H9 (cell line): ENCODE data around the gene TATDN2. TPM values are rescaled to one million over a fixed set of nuclear protein-coding genes. Genes with fewer than 3 reads are reported as not detected.
"Not testable (repeated sequence)": the region's sequence is repeated elsewhere in the genome, so short reads cannot be mapped to it uniquely, and the experiment has no call there.

Experiments
- DNase-seq: peaks from one replicate; pipeline ENCODE4 v3.0.0-alpha.2; 2017
- H2AFZ ChIP-seq: one replicate; pipeline ENCODE4 v1.6.1; 2013; ENCODE audit warnings: mild to moderate bottlenecking, low read length, control low read depth, moderate library complexity
- H2AK5ac ChIP-seq: 2 replicates; pipeline ENCODE4 v1.6.1; 2013; ENCODE audit warnings: low read length, control low read depth, mixed read lengths; ENCODE audit not compliant: insufficient read length
- H2BK120ac ChIP-seq: one replicate; pipeline ENCODE4 v1.6.1; 2013; ENCODE audit warnings: low read depth, mild to moderate bottlenecking, low read length, control low read depth, inconsistent platforms; ENCODE audit not compliant: poor library complexity, severe bottlenecking
- H2BK12ac ChIP-seq: 2 replicates; pipeline ENCODE4 v1.6.1; 2013; ENCODE audit warnings: low read length, control low read depth, mixed read lengths, low read depth; ENCODE audit not compliant: insufficient read length
- H2BK15ac ChIP-seq: 2 replicates; pipeline ENCODE4 v1.6.1; 2013; ENCODE audit warnings: low read depth, low read length, control low read depth
- H2BK20ac ChIP-seq: one replicate; pipeline ENCODE4 v1.6.1; 2013; ENCODE audit warnings: low read depth, mild to moderate bottlenecking, low read length, control low read depth, inconsistent platforms; ENCODE audit not compliant: poor library complexity, severe bottlenecking
- H2BK5ac ChIP-seq: 2 replicates; pipeline ENCODE4 v1.6.1; 2013; ENCODE audit warnings: low read length, control low read depth, mixed read lengths; ENCODE audit not compliant: insufficient read length
- H3K14ac ChIP-seq: 2 replicates; pipeline ENCODE4 v1.6.1; 2013; ENCODE audit warnings: low read length, control low read depth; ENCODE audit not compliant: insufficient read depth
- H3K18ac ChIP-seq: 2 replicates; pipeline ENCODE4 v1.6.1; 2013; ENCODE audit warnings: low read depth, mild to moderate bottlenecking, mixed read lengths, low read length, control low read depth; ENCODE audit not compliant: insufficient read length
- H3K23ac ChIP-seq: 2 replicates; pipeline ENCODE4 v1.6.1; 2013; ENCODE audit warnings: low read length, control low read depth, mixed read lengths, low read depth; ENCODE audit not compliant: insufficient read length
- H3K23me2 ChIP-seq: 2 replicates; pipeline ENCODE4 v1.6.1; 2013; ENCODE audit warnings: low read depth, mild to moderate bottlenecking, mixed read lengths, low read length, control low read depth; ENCODE audit not compliant: insufficient read length, poor library complexity, severe bottlenecking
- H3K27ac ChIP-seq: 2 replicates; pipeline ENCODE4 v1.5.1; 2013; ENCODE audit warnings: low read length, control low read depth, mixed read lengths, low read depth; ENCODE audit not compliant: insufficient read length
- H3K27me3 ChIP-seq: 2 replicates; pipeline ENCODE4 v1.6.1; 2013; ENCODE audit warnings: low read length, control low read depth, inconsistent platforms; ENCODE audit not compliant: insufficient read depth
- H3K4ac ChIP-seq: 2 replicates; pipeline ENCODE4 v1.6.1; 2013; ENCODE audit warnings: low read depth, mild to moderate bottlenecking, control low read depth, inconsistent platforms, low read length, moderate library complexity
- H3K4me1 ChIP-seq: 2 replicates; pipeline ENCODE4 v1.6.1; 2013; ENCODE audit warnings: low read length, control low read depth, inconsistent platforms; ENCODE audit not compliant: insufficient read depth
- H3K4me2 ChIP-seq: 2 replicates; pipeline ENCODE4 v1.6.1; 2013; ENCODE audit warnings: low read length, control low read depth, mixed read lengths; ENCODE audit not compliant: insufficient read length, insufficient read depth
- H3K56ac ChIP-seq: 2 replicates; pipeline ENCODE4 v1.6.1; 2013; ENCODE audit warnings: low read depth, mild to moderate bottlenecking, mixed read lengths, low read length, control low read depth; ENCODE audit not compliant: insufficient read length
- H3K79me1 ChIP-seq: 2 replicates; pipeline ENCODE4 v1.6.1; 2013; ENCODE audit warnings: low read depth, mild to moderate bottlenecking, moderate library complexity, low read length, control low read depth, inconsistent platforms; ENCODE audit not compliant: insufficient read depth, poor library complexity, severe bottlenecking
- H3K79me2 ChIP-seq: 2 replicates; pipeline ENCODE4 v1.6.1; 2013; ENCODE audit warnings: low read length, control low read depth, inconsistent platforms; ENCODE audit not compliant: insufficient read depth
- H3K9ac ChIP-seq: 2 replicates; pipeline ENCODE4 v1.6.1; 2013; ENCODE audit warnings: low read length, control low read depth, mixed read lengths; ENCODE audit not compliant: insufficient read length; ENCODE audit errors: extremely low read depth
- H3K9me3 ChIP-seq: one replicate; pipeline ENCODE4 v1.6.1; 2013; ENCODE audit warnings: low read depth, low read length, inconsistent platforms; ENCODE audit not compliant: control insufficient read depth
- H3T11ph ChIP-seq: one replicate; pipeline ENCODE4 v1.6.1; 2013; ENCODE audit warnings: mild to moderate bottlenecking, low read length, control low read depth, inconsistent platforms
- H4K20me1 ChIP-seq: one replicate; pipeline ENCODE4 v1.6.1; 2013; ENCODE audit not compliant: control insufficient read depth, insufficient read length, insufficient read depth
- H4K5ac ChIP-seq: 2 replicates; pipeline ENCODE4 v1.6.1; 2013; ENCODE audit warnings: low read depth, mild to moderate bottlenecking, mixed read lengths, low read length, control low read depth; ENCODE audit not compliant: insufficient read length
- H4K8ac ChIP-seq: replicated peaks from 2 replicates; pipeline ENCODE4 v1.6.1; 2013; ENCODE audit warnings: low read length, control low read depth, mixed read lengths, low read depth; ENCODE audit not compliant: insufficient read length
- H4K91ac ChIP-seq: 2 replicates; pipeline ENCODE4 v1.6.1; 2013; ENCODE audit warnings: low read depth, mild to moderate bottlenecking, moderate library complexity, mixed read lengths, low read length, control low read depth; ENCODE audit not compliant: insufficient read length
- H3K27ac Mint-ChIP-seq, 3 experiments: 2 replicates in 2 of 3; 3 replicates in 1 of 3; pipeline ENCODE4 v1.8.0; 2020 to 2021; ENCODE audit warnings: mixed read lengths in 3 of 3, mild to moderate bottlenecking in 1 of 3, moderate library complexity in 1 of 3
- H3K27me3 Mint-ChIP-seq: 2 replicates; pipeline ENCODE4 v1.8.0; 2021; ENCODE audit warnings: low read depth, mild to moderate bottlenecking, moderate library complexity, mixed read lengths
- H3K36me3 Mint-ChIP-seq, 3 experiments: 2 replicates in 2 of 3; 3 replicates in 1 of 3; pipeline ENCODE4 v1.8.0; 2020 to 2021; ENCODE audit warnings: low read depth in 3 of 3, mixed read lengths in 3 of 3; ENCODE audit not compliant: insufficient read depth in 1 of 3
- H3K4me1 Mint-ChIP-seq, 2 experiments: 2 replicates each; pipeline ENCODE4 v1.8.0; 2020; ENCODE audit warnings: mixed read lengths in 2 of 2
- H3K4me3 Mint-ChIP-seq, 2 experiments: 2 replicates in 1 of 2; 3 replicates in 1 of 2; pipeline ENCODE4 v1.8.0; 2020 to 2021; ENCODE audit warnings: mild to moderate bottlenecking in 2 of 2, mixed read lengths in 2 of 2, moderate library complexity in 1 of 2
- H3K9me3 Mint-ChIP-seq, 2 experiments: 2 replicates in 1 of 2; 3 replicates in 1 of 2; pipeline ENCODE4 v1.8.0; 2020; ENCODE audit warnings: mild to moderate bottlenecking in 2 of 2, mixed read lengths in 2 of 2, moderate library complexity in 1 of 2
- CTCF ChIP-seq: fragments of 200-600 bp; sonication (generic); conservative IDR thresholded peaks from 3 replicates; pipeline ENCODE4 v1.8.0; 2021; ENCODE audit warnings: antibody characterized with exemption, mild to moderate bottlenecking
- WGBS: extraction: QIAGEN DNeasy Blood & Tissue Kit; methylation state at CpG from one replicate; pipeline ENCODE4 v1.1.7; 2013; ENCODE audit warnings: missing lambda C conversion rate, low lambda C conversion rate, mixed read lengths; ENCODE audit not compliant: insufficient read length; ENCODE audit errors: extremely low coverage; 5-methylcytosine and 5-hydroxymethylcytosine counted together
- total RNA-seq: library from RNA; stranded (reverse); gene quantifications from 2 replicates; pipeline ENCODE4 v1.2.1, GENCODE V29; 2021

The TATDN2 gene
- total RNA-seq, 1 experiment from 2014 or later: 34.4 TPM

GRCh38 chr3:10294030-10294586 is 45.8 kb downstream of the TATDN2 start:
- H3T11ph ChIP-seq: no peak overlapping the region
- H2BK12ac ChIP-seq: no peak overlapping the region
- no CpG with 5 or more reads among the region's 12 CpGs for WGBS
- 0 out of 4 replicates have a peak, but pooled peaks cover 0 to 4% of the 10 kb centered on the region in 2 experiments for H3K4me1 Mint-ChIP-seq
- H3K27ac ChIP-seq: no peak overlapping the region
- peaks cover 15 to 38% (median 28%) of the 10 kb centered on the region in 3 experiments; a peak in 6 of 7 replicates for H3K36me3 Mint-ChIP-seq
- TF ChIP-seq CTCF: no peak
- no peak overlapping the region for H4K8ac ChIP-seq
- H3K56ac ChIP-seq: no peak overlapping the region
- H3K14ac ChIP-seq: no peak overlapping the region
- H3K4ac ChIP-seq: no peak overlapping the region
- no peak overlapping the region for H4K91ac ChIP-seq
- no peaks in the 10 kb centered on the region for H3K9me3 Mint-ChIP-seq
- H3K23me2 ChIP-seq: no peaks in the 10 kb centered on the region
- no peaks in the 10 kb centered on the region for H3K27me3 ChIP-seq
- H3K9me3 ChIP-seq: no peaks in the 10 kb centered on the region
- H2BK5ac ChIP-seq: no peak overlapping the region
- no peak overlapping the region for H3K9ac ChIP-seq
- H2AFZ ChIP-seq: no peak overlapping the region
- no peaks in the 10 kb centered on the region for H3K4me1 ChIP-seq
- no peak overlapping the region for H2BK15ac ChIP-seq
- H3K27ac Mint-ChIP-seq: peak overlapping the region in 1 of 3 experiments; percentile 11; a peak in 1 of 7 replicates
- no peak overlapping the region for H4K5ac ChIP-seq
- H3K18ac ChIP-seq: no peak overlapping the region
- no peak overlapping the region for H3K23ac ChIP-seq
- H2AK5ac ChIP-seq: no peak overlapping the region
- H3K79me2 ChIP-seq: no peaks in the 10 kb centered on the region
- no peak overlapping the region for H3K4me3 Mint-ChIP-seq
- H2BK20ac ChIP-seq: no peak overlapping the region
- no peak overlapping the region for H2BK120ac ChIP-seq
- no peaks in the 10 kb centered on the region for H4K20me1 ChIP-seq
- no peak overlapping the region for H3K4me2 ChIP-seq
- DNase-seq: no peak
- H3K27me3 Mint-ChIP-seq: no peaks in the 10 kb centered on the region
- no peaks in the 10 kb centered on the region for H3K79me1 ChIP-seq

- not testable (repeated sequence) for H4K91ac ChIP-seq, H3K23ac ChIP-seq, H3K4me1 Mint-ChIP-seq, H3K79me1 ChIP-seq, H3T11ph ChIP-seq, H3K18ac ChIP-seq, H4K8ac ChIP-seq, H2BK12ac ChIP-seq, H3K4me3 Mint-ChIP-seq, H2BK20ac ChIP-seq, H3K9me3 ChIP-seq, H3K23me2 ChIP-seq, H3K14ac ChIP-seq, H3K27me3 Mint-ChIP-seq, H3K27ac ChIP-seq, H3K27ac Mint-ChIP-seq, H2AFZ ChIP-seq, H3K56ac ChIP-seq, H3K4me2 ChIP-seq, H3K9me3 Mint-ChIP-seq, H2BK15ac ChIP-seq, DNase-seq, H4K5ac ChIP-seq, H3K27me3 ChIP-seq, H3K4ac ChIP-seq, H2BK120ac ChIP-seq, H3K9ac ChIP-seq, H4K20me1 ChIP-seq, H3K4me1 ChIP-seq, H2BK5ac ChIP-seq, H2AK5ac ChIP-seq, H3K79me2 ChIP-seq
- H3K36me3 Mint-ChIP-seq: peaks cover 26 to 52% (median 49%) of the 10 kb centered on the region in 3 experiments; a peak in 6 of 7 replicates
- WGBS: no CpG with 5 or more reads among the region's 1 CpG
Measured at GRCh38 chr3:10298064-10298463, 49.8 kb downstream of the TATDN2 start.
